PC-3 (cell line): ENCODE results near the gene NACC2. TPM values are rescaled to one million over a fixed set of nuclear protein-coding genes. Genes with fewer than 3 reads are reported as not detected.
A peak's percentile ranks its signal among the peaks of the same experiment; 100 is the strongest.

Experiments
- ATAC-seq: fragments of 200-7000 bp; cut with Tn5 transposase; 2 replicates; pipeline ENCODE4 v1.9.1; 2020; ENCODE audit warnings: mild to moderate bottlenecking, moderate library complexity
- BruUV-seq: library from RNA; stranded (reverse); fragments of 400-500 nt; replicated peaks from 2 replicates; lab custom pipeline; 2021; lab: Mats Ljungman, UMichigan
- CTCF ChIA-PET: fragments of 300-600 bp; sonication (Branson Sonifier 250); formaldehyde crosslinking; loops from one replicate; lab custom pipeline; 2022; ENCODE audit warnings: antibody characterized with exemption; lab: Charles Lee
- POLR2A ChIA-PET: fragments of 300-600 bp; sonication (Branson Sonifier 250); formaldehyde crosslinking; loops from one replicate; lab custom pipeline; 2022; ENCODE audit warnings: antibody characterized with exemption; ENCODE audit not compliant: unreplicated experiment; lab: Charles Lee
- DNase-seq: peaks from one replicate; pipeline ENCODE4 v3.0.0-alpha.2; 2015
- H2AFZ ChIP-seq: fragments of 300-600 bp; sonication (generic); 2 replicates; pipeline ENCODE4 v1.6.0; 2016; ENCODE audit warnings: antibody characterized with exemption, low read length
- H3F3A ChIP-seq: fragments of 300-600 bp; sonication (generic); one replicate; pipeline ENCODE4 v1.6.0; 2017; ENCODE audit warnings: antibody characterized with exemption, low read length, control low read depth, mild to moderate bottlenecking; ENCODE audit not compliant: unreplicated experiment
- H3K27ac ChIP-seq: fragments of 300-600 bp; sonication (generic); 2 replicates; pipeline ENCODE4 v1.5.1; 2016; ENCODE audit warnings: mild to moderate bottlenecking, low read length
- H3K27me3 ChIP-seq: fragments of 300-600 bp; sonication (generic); 2 replicates; pipeline ENCODE4 v1.6.1; 2016; ENCODE audit warnings: low read length, mixed read lengths
- H3K36me3 ChIP-seq: fragments of 300-600 bp; sonication (generic); 2 replicates; pipeline ENCODE4 v1.6.1; 2016; ENCODE audit warnings: low read depth, mixed run types, low read length, mixed read lengths
- H3K4me1 ChIP-seq: fragments of 300-600 bp; sonication (generic); 2 replicates; pipeline ENCODE4 v1.5.1; 2016; ENCODE audit warnings: low read length; ENCODE audit not compliant: insufficient read depth
- H3K4me2 ChIP-seq: fragments of 300-600 bp; sonication (generic); 2 replicates; pipeline ENCODE4 v1.6.0; 2016; ENCODE audit warnings: low read length
- H3K4me3 ChIP-seq: fragments of 300-600 bp; sonication (generic); 2 replicates; pipeline ENCODE4 v1.5.1; 2016; ENCODE audit warnings: mild to moderate bottlenecking, low read length, mixed read lengths
- H3K79me2 ChIP-seq: fragments of 300-600 bp; sonication (generic); 2 replicates; pipeline ENCODE4 v1.6.1; 2017; ENCODE audit warnings: low read length, mixed read lengths
- H3K9ac ChIP-seq: fragments of 300-600 bp; sonication (generic); 2 replicates; pipeline ENCODE4 v1.6.0; 2016; ENCODE audit warnings: mild to moderate bottlenecking, low read length
- H3K9me2 ChIP-seq: fragments of 300-600 bp; sonication (generic); replicated peaks from 2 replicates; pipeline ENCODE4 v1.6.1; 2016; ENCODE audit warnings: mixed run types, low read length, mixed read lengths
- H3K9me3 ChIP-seq: fragments of 300-600 bp; sonication (generic); 2 replicates; pipeline ENCODE4 v1.6.1; 2016; ENCODE audit warnings: low read length, mixed read lengths
- H4K20me1 ChIP-seq: fragments of 300-600 bp; sonication (generic); 2 replicates; pipeline ENCODE4 v1.6.1; 2016; ENCODE audit warnings: low read length, mixed read lengths
- CTCF ChIP-seq: fragments of 300-600 bp; sonication (generic); conservative IDR thresholded peaks from 2 replicates; pipeline ENCODE4 v1.5.1; 2017; ENCODE audit warnings: antibody characterized with exemption, low read depth, mild to moderate bottlenecking, low read length
- EZH2 ChIP-seq: fragments of 300-600 bp; sonication (generic); IDR thresholded peaks from one replicate; pipeline ENCODE4 v1.6.1; 2017; ENCODE audit warnings: antibody characterized with exemption, mild to moderate bottlenecking, low read length; ENCODE audit not compliant: unreplicated experiment
- EZH2phosphoT487 ChIP-seq: fragments of 300-600 bp; sonication (generic); IDR thresholded peaks from 2 replicates; pipeline ENCODE4 v1.6.1; 2018; ENCODE audit warnings: mild to moderate bottlenecking, antibody characterized with exemption, low read length, borderline replicate concordance
- intact Hi-C: fragments of 100-400 bp; cut with micrococcal nuclease; formaldehyde crosslinking; loops from 2 replicates; pipeline ENCODE4 v1.9.0; 2023
- total RNA-seq: library from RNA; depleted of rRNA; stranded (reverse); fragments of >200 nt; gene quantifications from 2 replicates; pipeline ENCODE4 v1.2.3, GENCODE V29; 2014

The NACC2 gene
- total RNA-seq, 1 experiment from 2014 or later, result 12.3 TPM

GRCh38 chr9:136010176-136010575 lies 84.9 kb downstream of the NACC2 start:
- no peaks in the 10 kb centered on the region for H3K9me2 ChIP-seq
- peaks cover 4% of the 10 kb centered on the region for H3F3A ChIP-seq
- DNase-seq (no peak), ATAC-seq (no peak)
- H2AFZ ChIP-seq, result no peak overlapping the region
- POLR2A ChIA-PET, result no interaction called here
- H3K9ac ChIP-seq, result no peak overlapping the region
- H3K4me3 ChIP-seq, result no peak overlapping the region
- H3K27ac ChIP-seq, result no peak overlapping the region
- no peaks in the 10 kb centered on the region for H3K36me3 ChIP-seq
- no peaks in the 10 kb centered on the region for H3K27me3 ChIP-seq
- H3K79me2 ChIP-seq, result no peaks in the 10 kb centered on the region
- no peak overlapping the region for H3K4me2 ChIP-seq
- TF ChIP-seq CTCF (no peak), EZH2 (no peak), EZH2phosphoT487 (no peak)
- H3K9me3 ChIP-seq, result no peaks in the 10 kb centered on the region
- CTCF ChIA-PET, result no interaction called here
- no TSS peak for BruUV-seq
- no peaks in the 10 kb centered on the region for H4K20me1 ChIP-seq
- H3K4me1 ChIP-seq, result peaks cover 17% of the 10 kb centered on the region
- intact Hi-C loops, result no loop called here

- Histone ChIP-seq H3F3A (peaks cover 4% of the 10 kb centered on the region), H4K20me1 (no peaks in the 10 kb centered on the region), H3K27me3 (no peaks in the 10 kb centered on the region), H3K4me1 (peaks cover 17% of the 10 kb centered on the region), H3K79me2 (no peaks in the 10 kb centered on the region), H3K27ac (no peak overlapping the region), H3K36me3 (no peaks in the 10 kb centered on the region), H3K9me3 (no peaks in the 10 kb centered on the region), H3K9me2 (no peaks in the 10 kb centered on the region), H3K4me3 (no peak overlapping the region), H3K9ac (no peak overlapping the region), H3K4me2 (no peak overlapping the region), H2AFZ (no peak overlapping the region)
- intact Hi-C loops, result no loop called here
- no peak for TF ChIP-seq EZH2
- no peak for TF ChIP-seq EZH2phosphoT487
- no peak for TF ChIP-seq CTCF
- POLR2A ChIA-PET, result no interaction called here
- CTCF ChIA-PET, result no interaction called here
- BruUV-seq, result no TSS peak
- ATAC-seq, result no peak
- no peak for DNase-seq
Measured at GRCh38 chr9:136009516-136009915, 85.6 kb downstream of the NACC2 start.

- no peak for TF ChIP-seq CTCF
- no peak for TF ChIP-seq EZH2
- no peak for TF ChIP-seq EZH2phosphoT487
- intact Hi-C loops, result no loop called here
- Histone ChIP-seq H3K9me2 (no peaks in the 10 kb centered on the region), H3F3A (peaks cover 4% of the 10 kb centered on the region), H3K4me3 (no peak overlapping the region), H3K27ac (peak overlapping the region; percentile 51), H3K9ac (no peak overlapping the region), H3K36me3 (no peaks in the 10 kb centered on the region), H3K4me2 (peak overlapping the region; percentile 60; the same call in 1 of the 2 replicates), H3K9me3 (no peaks in the 10 kb centered on the region), H2AFZ (no peak overlapping the region), H3K27me3 (no peaks in the 10 kb centered on the region), H3K4me1 (peaks cover 17% of the 10 kb centered on the region), H3K79me2 (no peaks in the 10 kb centered on the region), H4K20me1 (no peaks in the 10 kb centered on the region)
- ChIA-PET POLR2A (no interaction called here), CTCF (no interaction called here)
- DNase-seq (no peak), ATAC-seq (no peak)
- BruUV-seq, result no TSS peak
Measured at GRCh38 chr9:136008693-136008997, 86.4 kb downstream of the NACC2 start.
